NT2/D1 (cell line): ENCODE results near the gene HACD2.

Experiments
- DNase-seq: peaks from one replicate; pipeline ENCODE4 v3.0.0-alpha.2; 2011; ENCODE audit warnings: low read depth, low spot score
- H3K27me3 ChIP-seq: 2 replicates; pipeline ENCODE4 v1.6.0; 2011; ENCODE audit warnings: mild to moderate bottlenecking; ENCODE audit not compliant: insufficient read length, insufficient read depth
- H3K36me3 ChIP-seq: 2 replicates; pipeline ENCODE4 v1.6.1; 2011; ENCODE audit warnings: mild to moderate bottlenecking, low read length, mixed read lengths; ENCODE audit not compliant: insufficient read depth, insufficient read length
- H3K4me1 ChIP-seq: 2 replicates; pipeline ENCODE4 v1.5.1; 2011; ENCODE audit not compliant: insufficient read depth, insufficient read length
- H3K4me3 ChIP-seq: 2 replicates; pipeline ENCODE4 v1.5.1; 2011; ENCODE audit warnings: low read depth; ENCODE audit not compliant: insufficient read length
- H3K9ac ChIP-seq: 2 replicates; pipeline ENCODE4 v1.6.0; 2011; ENCODE audit warnings: low read depth; ENCODE audit not compliant: insufficient read length
- H3K9me3 ChIP-seq: 2 replicates; pipeline ENCODE4 v1.5.1; 2011; ENCODE audit warnings: mild to moderate bottlenecking, low read length; ENCODE audit not compliant: insufficient read depth
- SUZ12 ChIP-seq: IDR thresholded peaks from 2 replicates; pipeline ENCODE4 v1.6.1; 2011; ENCODE audit not compliant: insufficient read length, insufficient read depth; ENCODE audit errors: extremely low read depth
- YY1 ChIP-seq: IDR thresholded peaks from 2 replicates; pipeline ENCODE4 v1.6.1; 2011; ENCODE audit not compliant: insufficient read length, insufficient read depth
- ZNF274 ChIP-seq: IDR thresholded peaks from 2 replicates; pipeline ENCODE4 v1.6.1; 2011; ENCODE audit warnings: mild to moderate bottlenecking, low read depth, low read length

The HACD2 gene

GRCh38 chr3:123476967-123477750 lies 107.7 kb downstream of the HACD2 start:
- no peak overlapping the region for H3K4me3 ChIP-seq
- no peak overlapping the region for H3K9ac ChIP-seq
- H3K9me3 ChIP-seq: no peaks in the 10 kb centered on the region
- DNase-seq: no peak
- no peaks in the 10 kb centered on the region for H3K36me3 ChIP-seq
- TF ChIP-seq ZNF274 (no peak), SUZ12 (no peak), YY1 (no peak)
- H3K27me3 ChIP-seq: no peaks in the 10 kb centered on the region
- peaks cover 9% of the 10 kb centered on the region for H3K4me1 ChIP-seq

DNA sequence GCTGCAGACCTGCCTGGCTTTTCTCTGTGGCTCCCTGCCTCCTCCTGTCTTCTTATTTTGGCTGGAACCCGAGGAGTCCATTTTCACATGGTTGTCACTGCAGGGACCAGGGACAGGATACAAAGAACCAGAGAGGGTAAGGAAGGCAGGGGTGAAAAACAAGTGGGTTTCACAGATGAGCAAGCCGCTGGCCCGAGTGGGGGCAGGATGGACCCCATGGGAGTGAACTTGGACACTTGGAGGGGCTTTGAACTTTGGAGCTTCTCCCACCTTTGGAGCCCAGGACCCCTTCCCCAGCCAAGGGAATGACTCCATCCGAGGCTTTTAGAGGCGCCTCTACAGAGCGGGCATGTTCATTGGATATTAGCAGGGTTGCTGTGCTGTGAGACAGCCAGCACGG lies 109.1 kb downstream of the HACD2 start:
- H3K36me3 ChIP-seq: no peaks in the 10 kb centered on the region
- peaks cover 9% of the 10 kb centered on the region for H3K4me1 ChIP-seq
- H3K4me3 ChIP-seq: no peak overlapping the region
- no peak overlapping the region for H3K9ac ChIP-seq
- H3K27me3 ChIP-seq: no peaks in the 10 kb centered on the region
- no peaks in the 10 kb centered on the region for H3K9me3 ChIP-seq
- no peak for TF ChIP-seq ZNF274
- no peak for TF ChIP-seq YY1
- no peak for TF ChIP-seq SUZ12
- DNase-seq: no peak

DNA sequence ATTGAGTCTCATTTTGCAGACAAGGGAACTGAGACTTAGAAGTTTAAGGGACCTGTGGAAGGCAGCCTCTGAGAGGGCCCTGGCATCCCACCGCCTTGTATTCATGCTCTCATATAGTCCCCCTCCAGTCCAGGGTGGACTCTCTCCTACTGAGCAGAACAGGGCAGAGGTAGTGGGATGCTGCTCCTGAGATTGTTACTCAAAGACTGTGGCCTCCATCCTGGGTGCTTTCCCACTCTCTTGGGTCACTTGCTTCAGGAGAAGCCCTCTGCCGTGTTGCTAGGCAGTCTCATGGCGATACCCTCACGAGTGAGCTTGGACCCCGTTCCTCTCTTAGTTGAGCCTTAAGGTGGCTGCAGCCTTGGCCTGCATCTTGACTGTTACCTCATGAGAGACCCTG lies 113.7 kb downstream of the HACD2 start:
- TF ChIP-seq ZNF274: no peak
- TF ChIP-seq YY1: no peak
- TF ChIP-seq SUZ12: no peak
- peaks cover 5% of the 10 kb centered on the region for H3K4me1 ChIP-seq
- H3K9ac ChIP-seq: no peak overlapping the region
- H3K4me3 ChIP-seq: no peak overlapping the region
- no peak for DNase-seq
- H3K36me3 ChIP-seq: no peaks in the 10 kb centered on the region
- no peaks in the 10 kb centered on the region for H3K9me3 ChIP-seq
- no peaks in the 10 kb centered on the region for H3K27me3 ChIP-seq

GRCh38 chr3:123469323-123469995 lies 115.4 kb downstream of the HACD2 start:
- no peak overlapping the region for H3K9ac ChIP-seq
- no peaks in the 10 kb centered on the region for H3K9me3 ChIP-seq
- no peaks in the 10 kb centered on the region for H3K4me1 ChIP-seq
- H3K27me3 ChIP-seq: no peaks in the 10 kb centered on the region
- TF ChIP-seq ZNF274: no peak
- no peak for TF ChIP-seq YY1
- TF ChIP-seq SUZ12: no peak
- no peak for DNase-seq
- no peak overlapping the region for H3K4me3 ChIP-seq
- H3K36me3 ChIP-seq: no peaks in the 10 kb centered on the region

DNA sequence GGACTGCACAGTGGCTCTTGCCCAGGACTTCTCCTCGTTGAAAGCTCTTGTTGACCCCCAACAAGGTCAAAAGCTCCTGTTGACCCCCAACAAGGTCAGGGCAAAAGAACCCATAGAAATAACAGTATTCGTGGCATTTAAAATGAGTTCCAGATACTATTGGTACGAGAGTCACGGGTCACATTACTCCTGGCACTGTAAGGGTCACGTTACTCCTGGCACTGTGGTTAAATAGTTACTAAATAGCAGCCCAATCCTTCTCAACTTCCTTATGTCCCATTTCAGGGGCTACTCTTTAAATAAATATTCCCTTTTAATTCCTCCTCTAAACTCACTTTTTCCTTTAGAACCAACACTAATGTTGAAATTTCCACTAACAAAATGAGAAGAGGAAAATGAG lies 117.8 kb downstream of the HACD2 start:
- Histone ChIP-seq H3K9ac (no peak overlapping the region), H3K36me3 (no peaks in the 10 kb centered on the region), H3K27me3 (no peaks in the 10 kb centered on the region), H3K9me3 (no peaks in the 10 kb centered on the region), H3K4me1 (no peaks in the 10 kb centered on the region), H3K4me3 (no peak overlapping the region)
- DNase-seq: no peak
- TF ChIP-seq ZNF274 (no peak), YY1 (no peak)

- Histone ChIP-seq H3K27me3 (no peaks in the 10 kb centered on the region), H3K9me3 (no peaks in the 10 kb centered on the region)
Measured at GRCh38 chr3:123464211-123464610, 120.6 kb downstream of the HACD2 start.

DNA sequence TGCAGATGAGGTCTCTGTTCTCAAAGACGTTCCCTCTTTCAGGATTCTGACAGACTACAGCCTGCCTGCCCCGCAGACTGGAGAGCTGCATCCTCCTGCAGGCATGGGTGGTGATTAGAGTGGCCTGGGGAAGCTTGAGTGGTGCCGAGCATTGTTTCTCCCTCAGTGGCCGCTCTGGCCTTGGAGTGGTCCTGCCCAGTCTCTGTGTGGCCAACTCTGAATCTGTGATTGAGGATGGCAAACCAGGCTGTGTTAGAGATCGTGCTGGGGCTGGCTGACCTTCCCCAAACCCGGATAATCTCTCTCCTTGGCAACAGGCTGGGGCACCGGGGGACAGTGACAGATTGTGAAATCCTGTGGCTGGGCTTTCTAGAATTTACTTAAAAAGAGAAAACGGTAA lies 125.0 kb downstream of the HACD2 start:
- peaks cover 8% of the 10 kb centered on the region for H3K4me1 ChIP-seq
- H3K36me3 ChIP-seq: no peaks in the 10 kb centered on the region
- no peak overlapping the region for H3K4me3 ChIP-seq
- no peaks in the 10 kb centered on the region for H3K27me3 ChIP-seq
- no peaks in the 10 kb centered on the region for H3K9me3 ChIP-seq
- H3K9ac ChIP-seq: no peak overlapping the region
- DNase-seq: no peak
- no peak for TF ChIP-seq ZNF274
- TF ChIP-seq SUZ12: no peak
- TF ChIP-seq YY1: no peak

More at GRCh38 chr3:123464211-123464610, 120.6 kb downstream of the HACD2 start:
- Histone ChIP-seq H3K4me3 (no peak overlapping the region), H3K9ac (no peak overlapping the region), H3K4me1 (peaks cover 4% of the 10 kb centered on the region), H3K36me3 (no peaks in the 10 kb centered on the region)
- no peak for DNase-seq
- no peak for TF ChIP-seq ZNF274
- no peak for TF ChIP-seq SUZ12
- TF ChIP-seq YY1: no peak
